ENCODE measurements around the gene PROSER3.
A peak's percentile ranks its signal among the peaks of the same experiment; 100 is the strongest.
"Not testable (repeated sequence)": the region's sequence is repeated elsewhere in the genome, so short reads cannot be mapped to it uniquely, and the experiment has no call there.

PROSER3 gene

GRCh38 chr19:35768082-35768421, 10.1 kb downstream of the PROSER3 start:
- Histone ChIP-seq H3K4me1 (ENCODE audit: control insufficient read depth, insufficient read depth, low read length) (peaks cover 8% of the 10 kb centered on the region), H3K27ac (ENCODE audit: insufficient read depth, low read depth, low read length, poor library complexity, severe bottlenecking) (no peak overlapping the region), H3K4me3 (ENCODE audit: insufficient read depth, low read depth, low read length) (no peak overlapping the region), H3K36me3 (ENCODE audit: control insufficient read depth, insufficient read depth, low read length) (peaks cover 4% of the 10 kb centered on the region), H3K9me3 (ENCODE audit: control insufficient read depth, low read length) (no peaks in the 10 kb centered on the region), H3K27me3 (ENCODE audit: control insufficient read depth, insufficient read depth, low read length, poor library complexity, severe bottlenecking) (no peaks in the 10 kb centered on the region)
- WGBS, 2 experiments, result 64 to 65% methylated on average over 15 of the region's 15 CpGs

- 88 to 92% methylated on average over 5 of the region's 5 CpGs for WGBS, 2 experiments
- Histone ChIP-seq H3K27me3 (ENCODE audit: control insufficient read depth, insufficient read depth, low read length, poor library complexity, severe bottlenecking) (peaks cover 14% of the 10 kb centered on the region), H3K4me1 (ENCODE audit: control insufficient read depth, insufficient read depth, low read length) (peaks cover 29% of the 10 kb centered on the region)
- not testable (repeated sequence) for H3K36me3 ChIP-seq (ENCODE audit: control insufficient read depth, insufficient read depth, low read length); H3K4me3 ChIP-seq (ENCODE audit: insufficient read depth, low read depth, low read length); H3K9me3 ChIP-seq (ENCODE audit: control insufficient read depth, low read length); H3K27ac ChIP-seq (ENCODE audit: insufficient read depth, low read depth, low read length, poor library complexity, severe bottlenecking)
Measured at GRCh38 chr19:35772362-35772761, 14.4 kb downstream of the PROSER3 start.

- Histone ChIP-seq H3K4me1 (ENCODE audit: control insufficient read depth, insufficient read depth, low read length) (peaks cover 26% of the 10 kb centered on the region), H3K27me3 (ENCODE audit: control insufficient read depth, insufficient read depth, low read length, poor library complexity, severe bottlenecking) (peaks cover 14% of the 10 kb centered on the region), H3K4me3 (ENCODE audit: insufficient read depth, low read depth, low read length) (no peak overlapping the region), H3K27ac (ENCODE audit: insufficient read depth, low read depth, low read length, poor library complexity, severe bottlenecking) (no peak overlapping the region), H3K9me3 (ENCODE audit: control insufficient read depth, low read length) (no peaks in the 10 kb centered on the region), H3K36me3 (ENCODE audit: control insufficient read depth, insufficient read depth, low read length) (no peaks in the 10 kb centered on the region)
- 84 to 85% methylated on average over 9 of the region's 9 CpGs for WGBS, 2 experiments
Measured at GRCh38 chr19:35773020-35773806, 15.2 kb downstream of the PROSER3 start.

GRCh38 chr19:35774274-35775045, 16.5 kb downstream of the PROSER3 start:
- peaks cover 26% of the 10 kb centered on the region for H3K4me1 ChIP-seq (ENCODE audit: control insufficient read depth, insufficient read depth, low read length)
- H3K27me3 ChIP-seq (ENCODE audit: control insufficient read depth, insufficient read depth, low read length, poor library complexity, severe bottlenecking), result peaks cover 14% of the 10 kb centered on the region
- peak overlapping the region; percentile 8 for H3K4me3 ChIP-seq (ENCODE audit: insufficient read depth, low read depth, low read length)
- H3K36me3 ChIP-seq (ENCODE audit: control insufficient read depth, insufficient read depth, low read length), result no peaks in the 10 kb centered on the region
- whole genome bisulfite sequencing, 2 experiments, result 63 to 64% methylated on average over 16 of the region's 16 CpGs
- no peaks in the 10 kb centered on the region for H3K9me3 ChIP-seq (ENCODE audit: control insufficient read depth, low read length)
- no peak overlapping the region for H3K27ac ChIP-seq (ENCODE audit: insufficient read depth, low read depth, low read length, poor library complexity, severe bottlenecking)

GRCh38 chr19:35775046-35775297, 17.0 kb downstream of the PROSER3 start:
- Histone ChIP-seq H3K4me1 (ENCODE audit: control insufficient read depth, insufficient read depth, low read length) (peaks cover 26% of the 10 kb centered on the region), H3K27me3 (ENCODE audit: control insufficient read depth, insufficient read depth, low read length, poor library complexity, severe bottlenecking) (peaks cover 14% of the 10 kb centered on the region), H3K27ac (ENCODE audit: insufficient read depth, low read depth, low read length, poor library complexity, severe bottlenecking) (no peak overlapping the region), H3K4me3 (ENCODE audit: insufficient read depth, low read depth, low read length) (peak overlapping the region; percentile 8), H3K9me3 (ENCODE audit: control insufficient read depth, low read length) (no peaks in the 10 kb centered on the region), H3K36me3 (ENCODE audit: control insufficient read depth, insufficient read depth, low read length) (no peaks in the 10 kb centered on the region)
- WGBS, 2 experiments, result 30 to 34% methylated on average over 9 of the region's 9 CpGs

- no peaks in the 10 kb centered on the region for H3K36me3 ChIP-seq (ENCODE audit: control insufficient read depth, insufficient read depth, low read length)
- H3K27me3 ChIP-seq (ENCODE audit: control insufficient read depth, insufficient read depth, low read length, poor library complexity, severe bottlenecking), result peaks cover 14% of the 10 kb centered on the region
- H3K4me1 ChIP-seq (ENCODE audit: control insufficient read depth, insufficient read depth, low read length), result peaks cover 26% of the 10 kb centered on the region
- no peaks in the 10 kb centered on the region for H3K9me3 ChIP-seq (ENCODE audit: control insufficient read depth, low read length)
- peak within 1 kb of the TSS; percentile 62 for H3K4me3 ChIP-seq (ENCODE audit: insufficient read depth, low read depth, low read length)
- no peak within 1 kb of the TSS for H3K27ac ChIP-seq (ENCODE audit: insufficient read depth, low read depth, low read length, poor library complexity, severe bottlenecking)
- 0% methylated on average over 82 of the region's 82 CpGs for WGBS, 2 experiments
Measured at GRCh38 chr19:35775298-35776101, 17.5 kb downstream of the PROSER3 start, which contains the start of gene ARHGAP33. TSS of gene ARHGAP33 (plus strand) at chr19:35775564. CDS start at chr19:35775659, 95 bp downstream.

GRCh38 chr19:35776102-35776788, 18.3 kb downstream of the PROSER3 start:
- WGBS, 2 experiments, result 40 to 44% methylated on average over 12 to 13 of the region's 13 CpGs

GRCh38 chr19:35777086-35777841, 19.3 kb downstream of the PROSER3 start:
- no peak overlapping the region for H3K4me3 ChIP-seq (ENCODE audit: insufficient read depth, low read depth, low read length)
- WGBS, 2 experiments, result 25 to 27% methylated on average over 19 of the region's 19 CpGs
- H3K36me3 ChIP-seq (ENCODE audit: control insufficient read depth, insufficient read depth, low read length), result no peaks in the 10 kb centered on the region
- peaks cover 14% of the 10 kb centered on the region for H3K27me3 ChIP-seq (ENCODE audit: control insufficient read depth, insufficient read depth, low read length, poor library complexity, severe bottlenecking)
- H3K27ac ChIP-seq (ENCODE audit: insufficient read depth, low read depth, low read length, poor library complexity, severe bottlenecking), result no peak overlapping the region
- peaks cover 26% of the 10 kb centered on the region for H3K4me1 ChIP-seq (ENCODE audit: control insufficient read depth, insufficient read depth, low read length)
- H3K9me3 ChIP-seq (ENCODE audit: control insufficient read depth, low read length), result no peaks in the 10 kb centered on the region

More at GRCh38 chr19:35776102-35776788, 18.3 kb downstream of the PROSER3 start:
- no peak overlapping the region for H3K27ac ChIP-seq (ENCODE audit: insufficient read depth, low read depth, low read length, poor library complexity, severe bottlenecking)
- peaks cover 14% of the 10 kb centered on the region for H3K27me3 ChIP-seq (ENCODE audit: control insufficient read depth, insufficient read depth, low read length, poor library complexity, severe bottlenecking)
- H3K9me3 ChIP-seq (ENCODE audit: control insufficient read depth, low read length), result no peaks in the 10 kb centered on the region
- peaks cover 26% of the 10 kb centered on the region for H3K4me1 ChIP-seq (ENCODE audit: control insufficient read depth, insufficient read depth, low read length)
- H3K4me3 ChIP-seq (ENCODE audit: insufficient read depth, low read depth, low read length), result peak overlapping the region; percentile 62
- H3K36me3 ChIP-seq (ENCODE audit: control insufficient read depth, insufficient read depth, low read length), result no peaks in the 10 kb centered on the region

- WGBS, 2 experiments, result 92 to 93% methylated on average over 7 of the region's 7 CpGs
- Histone ChIP-seq H3K4me3 (ENCODE audit: insufficient read depth, low read depth, low read length) (no peak overlapping the region), H3K27ac (ENCODE audit: insufficient read depth, low read depth, low read length, poor library complexity, severe bottlenecking) (no peak overlapping the region), H3K27me3 (ENCODE audit: control insufficient read depth, insufficient read depth, low read length, poor library complexity, severe bottlenecking) (peaks cover 14% of the 10 kb centered on the region), H3K36me3 (ENCODE audit: control insufficient read depth, insufficient read depth, low read length) (no peaks in the 10 kb centered on the region), H3K9me3 (ENCODE audit: control insufficient read depth, low read length) (no peaks in the 10 kb centered on the region), H3K4me1 (ENCODE audit: control insufficient read depth, insufficient read depth, low read length) (peaks cover 26% of the 10 kb centered on the region)
Measured at GRCh38 chr19:35777961-35778360, 20.0 kb downstream of the PROSER3 start.
